Astrocyte (in vitro differentiated cells and primary cell): ENCODE measurements around the gene CCDC126. TPM values are rescaled to one million over a fixed set of nuclear protein-coding genes. Genes with fewer than 3 reads are reported as not detected.

Experiments
- DNase-seq: peaks from one replicate; pipeline ENCODE4 v3.0.0-alpha.2; 2010; ENCODE audit warnings: low read depth
- FAIRE-seq: peaks from 2 replicates; lab custom pipeline; 2011; peaks lifted over from hg19 to GRCh38; lab: Jason Lieb, UNC
- H2AFZ ChIP-seq: 2 replicates; pipeline ENCODE4 v1.6.0; 2012; ENCODE audit warnings: low read depth, low read length, inconsistent platforms
- H3K27ac ChIP-seq: 2 replicates; pipeline ENCODE4 v1.5.1; 2011; ENCODE audit warnings: low read depth, low read length, inconsistent platforms
- H3K27me3 ChIP-seq: 2 replicates; pipeline ENCODE4 v1.6.0; 2011; ENCODE audit warnings: low read length, inconsistent platforms; ENCODE audit not compliant: insufficient read depth
- H3K36me3 ChIP-seq: 2 replicates; pipeline ENCODE4 v1.5.1; 2011; ENCODE audit warnings: low read length, inconsistent platforms; ENCODE audit not compliant: insufficient read depth
- H3K4me1 ChIP-seq: 2 replicates; pipeline ENCODE4 v1.5.1; 2011; ENCODE audit warnings: low read length, inconsistent platforms; ENCODE audit not compliant: insufficient read depth
- H3K4me2 ChIP-seq: 2 replicates; pipeline ENCODE4 v1.6.0; 2012; ENCODE audit warnings: low read length, inconsistent platforms
- H3K4me3 ChIP-seq: 2 replicates; pipeline ENCODE4 v1.5.1; 2011; ENCODE audit warnings: low read depth, mild to moderate bottlenecking, low read length, inconsistent platforms; ENCODE audit not compliant: insufficient read depth
- H3K79me2 ChIP-seq: 2 replicates; pipeline ENCODE4 v1.6.0; 2012; ENCODE audit warnings: mild to moderate bottlenecking, low read length, inconsistent platforms; ENCODE audit not compliant: insufficient read depth
- H3K9ac ChIP-seq: 2 replicates; pipeline ENCODE4 v1.6.0; 2012; ENCODE audit warnings: mild to moderate bottlenecking, low read length, inconsistent platforms
- H3K9me3 ChIP-seq: 2 replicates; pipeline ENCODE4 v1.5.1; 2012; ENCODE audit warnings: low read depth, mild to moderate bottlenecking, low read length, inconsistent platforms; ENCODE audit not compliant: insufficient read depth
- H4K20me1 ChIP-seq: 2 replicates; pipeline ENCODE4 v1.6.0; 2012; ENCODE audit warnings: low read length, inconsistent platforms; ENCODE audit not compliant: insufficient read depth
- H3K27ac Mint-ChIP-seq: one replicate; pipeline ENCODE4 v1.8.0; 2021; ENCODE audit warnings: mild to moderate bottlenecking, mixed read lengths; ENCODE audit not compliant: unreplicated experiment
- H3K27me3 Mint-ChIP-seq: one replicate; pipeline ENCODE4 v1.8.0; 2021; ENCODE audit warnings: low read depth, mixed read lengths; ENCODE audit not compliant: unreplicated experiment
- H3K36me3 Mint-ChIP-seq: one replicate; pipeline ENCODE4 v1.8.0; 2021; ENCODE audit warnings: low read depth, mixed read lengths; ENCODE audit not compliant: unreplicated experiment
- H3K4me1 Mint-ChIP-seq: one replicate; pipeline ENCODE4 v1.8.0; 2021; ENCODE audit warnings: low read depth, mixed read lengths; ENCODE audit not compliant: unreplicated experiment
- H3K4me3 Mint-ChIP-seq: one replicate; pipeline ENCODE4 v1.8.0; 2021; ENCODE audit warnings: mild to moderate bottlenecking, moderate library complexity, mixed read lengths; ENCODE audit not compliant: unreplicated experiment
- H3K9me3 Mint-ChIP-seq: one replicate; pipeline ENCODE4 v1.8.0; 2021; ENCODE audit warnings: mild to moderate bottlenecking, mixed read lengths; ENCODE audit not compliant: unreplicated experiment
- CTCF ChIP-seq: IDR thresholded peaks from 2 replicates; pipeline ENCODE4 v1.5.1; 2011; ENCODE audit warnings: low read depth, mild to moderate bottlenecking, inconsistent platforms, low read length, moderate library complexity; ENCODE audit not compliant: insufficient read depth
- EZH2 ChIP-seq: IDR thresholded peaks from 2 replicates; pipeline ENCODE4 v1.6.1; 2012; ENCODE audit warnings: mild to moderate bottlenecking, low read length, inconsistent platforms; ENCODE audit not compliant: insufficient read depth
- total RNA-seq: library from RNA; stranded (reverse); gene quantifications from 2 replicates; pipeline ENCODE4 v1.2.1, GENCODE V29; 2021

The CCDC126 gene
- total RNA-seq, 1 donor from 2014 or later, result 12.0 TPM

GRCh38 chr7:23687011-23687410 is 89.8 kb downstream of the CCDC126 start:
- TF ChIP-seq CTCF (no peak), EZH2 (no peak)
- Histone ChIP-seq H3K27me3 (no peaks in the 10 kb centered on the region), H4K20me1 (no peaks in the 10 kb centered on the region), H3K79me2 (no peaks in the 10 kb centered on the region), H3K9me3 (no peaks in the 10 kb centered on the region), H2AFZ (no peak overlapping the region), H3K27ac (no peak overlapping the region), H3K4me1 (no peaks in the 10 kb centered on the region), H3K36me3 (no peaks in the 10 kb centered on the region), H3K4me2 (peak overlapping the region; percentile 16), H3K9ac (no peak overlapping the region), H3K4me3 (no peak overlapping the region)
- DNase-seq (no peak), FAIRE-seq (no peak)
- H3K9me3 Mint-ChIP-seq, result no peaks in the 10 kb centered on the region
- no peak overlapping the region for H3K27ac Mint-ChIP-seq
- H3K4me1 Mint-ChIP-seq, result peaks cover 8% of the 10 kb centered on the region
- no peak overlapping the region for H3K4me3 Mint-ChIP-seq
- no peaks in the 10 kb centered on the region for H3K27me3 Mint-ChIP-seq
- no peaks in the 10 kb centered on the region for H3K36me3 Mint-ChIP-seq

GRCh38 chr7:23689165-23689564 is 92.0 kb downstream of the CCDC126 start:
- no peak overlapping the region for H3K27ac ChIP-seq
- no peaks in the 10 kb centered on the region for H3K36me3 Mint-ChIP-seq

More at GRCh38 chr7:23689165-23689564, 92.0 kb downstream of the CCDC126 start:
- Histone ChIP-seq H3K79me2 (no peaks in the 10 kb centered on the region), H3K27me3 (no peaks in the 10 kb centered on the region), H3K9ac (no peak overlapping the region), H4K20me1 (no peaks in the 10 kb centered on the region), H3K36me3 (no peaks in the 10 kb centered on the region), H3K4me2 (no peak overlapping the region), H3K4me3 (no peak overlapping the region), H3K4me1 (no peaks in the 10 kb centered on the region), H3K9me3 (no peaks in the 10 kb centered on the region), H2AFZ (no peak overlapping the region)
- H3K27me3 Mint-ChIP-seq, result no peaks in the 10 kb centered on the region
- peaks cover 8% of the 10 kb centered on the region for H3K4me1 Mint-ChIP-seq
- TF ChIP-seq EZH2, result no peak
- TF ChIP-seq CTCF, result no peak
- no peak overlapping the region for H3K27ac Mint-ChIP-seq
- DNase-seq (no peak), FAIRE-seq (no peak)
- no peaks in the 10 kb centered on the region for H3K9me3 Mint-ChIP-seq
- H3K4me3 Mint-ChIP-seq, result no peak overlapping the region
